Fibroblast of mammary gland (primary cell): Measurements from ENCODE around the gene ST3GAL4.

Experiments used
- DNase-seq: peaks from one replicate; pipeline ENCODE4 v3.0.0-alpha.2; 2010; ENCODE audit warnings: low read depth
- H3K4me3 ChIP-seq: 2 replicates; pipeline ENCODE4 v1.5.1; 2011; ENCODE audit warnings: low read depth, mild to moderate bottlenecking, low read length, moderate library complexity; ENCODE audit not compliant: control insufficient read depth
- CTCF ChIP-seq: conservative IDR thresholded peaks from 2 replicates; pipeline ENCODE4 v1.5.1; 2011; ENCODE audit warnings: low read depth, low read length, inconsistent platforms; ENCODE audit not compliant: control insufficient read depth, insufficient read depth

The ST3GAL4 gene

DNA sequence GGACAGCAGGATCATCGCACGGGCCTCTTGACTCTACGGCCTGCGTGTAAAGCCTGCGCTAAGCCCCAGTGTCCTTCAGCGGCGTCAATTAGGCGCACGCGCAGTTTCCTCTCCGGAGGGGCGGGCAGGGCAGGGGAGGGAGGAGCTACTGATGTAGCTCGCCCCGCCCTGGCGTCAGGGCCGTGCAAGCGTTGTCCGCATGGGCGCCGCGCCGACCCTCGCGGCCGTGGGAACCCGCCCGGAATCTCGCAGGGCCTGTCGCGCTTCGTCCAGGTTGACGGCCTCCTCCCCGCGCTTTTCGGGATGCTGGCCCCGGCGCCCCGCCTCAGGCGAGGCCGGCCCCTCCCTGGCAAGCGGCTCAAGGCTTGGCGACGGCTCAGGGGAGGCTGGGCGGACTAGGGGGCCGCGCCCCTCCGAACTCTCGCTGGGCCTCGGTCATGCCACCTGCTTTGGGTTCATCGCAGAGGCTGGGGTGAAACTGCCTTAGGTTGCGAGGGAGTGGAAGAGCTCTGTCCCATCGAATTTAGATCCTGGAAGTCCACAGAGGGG is 61.1 kb downstream of the ST3GAL4 start:
- H3K4me3 ChIP-seq: peak overlapping the region; percentile 34
- peak; percentile 74 for DNase-seq
- no peak for TF ChIP-seq CTCF

GRCh38 chr11:126417091-126417862 is 61.8 kb downstream of the ST3GAL4 start:
- DNase-seq: no peak
- peak overlapping the region; percentile 34 for H3K4me3 ChIP-seq
- no peak for TF ChIP-seq CTCF

GRCh38 chr11:126418887-126419286 is 63.4 kb downstream of the ST3GAL4 start:
- no peak for TF ChIP-seq CTCF
- no peak overlapping the region for H3K4me3 ChIP-seq
- DNase-seq: no peak

DNA sequence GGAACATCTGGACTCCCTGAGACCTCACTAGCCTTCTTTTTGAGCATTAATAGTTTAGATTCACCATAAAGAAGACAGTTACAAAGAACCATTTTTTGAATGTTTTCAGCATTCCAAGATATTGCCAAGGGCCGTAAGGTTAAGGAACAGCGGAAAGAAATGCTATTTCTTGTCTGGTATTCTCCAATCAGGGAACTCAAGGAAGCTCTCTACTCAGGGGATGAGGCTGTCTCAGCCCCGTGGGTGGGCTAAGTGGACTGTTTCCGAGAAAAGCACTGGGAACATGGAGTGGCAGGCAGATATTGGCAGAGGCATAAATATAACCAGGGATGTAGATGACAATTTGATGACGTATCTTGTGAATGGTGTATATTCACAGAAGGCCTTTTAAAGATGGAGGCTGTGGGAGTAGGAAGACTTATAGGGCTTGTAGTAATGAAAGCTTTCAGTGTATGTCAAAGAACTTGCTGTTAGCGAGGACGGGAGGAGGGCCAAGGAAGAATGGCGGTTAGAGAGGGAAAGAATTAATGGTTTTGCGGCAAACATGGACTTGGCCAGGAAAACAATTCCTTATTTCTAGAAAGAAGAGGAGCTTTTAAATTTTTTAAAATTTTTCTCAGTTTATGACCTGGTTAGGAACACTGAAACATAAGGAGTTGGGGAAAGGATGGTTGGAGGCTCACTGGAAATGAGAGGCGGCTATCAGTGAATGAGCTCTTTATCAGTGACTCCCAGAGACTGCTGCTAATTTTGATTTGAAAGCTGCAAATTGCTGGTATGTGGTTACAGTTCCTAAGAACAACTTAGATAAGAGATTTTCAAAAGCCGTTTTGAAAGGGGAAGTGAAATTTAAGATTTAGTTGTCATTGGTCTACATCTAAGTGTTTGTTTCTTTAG is 64.6 kb downstream of the ST3GAL4 start:
- peak; percentile 38 for DNase-seq
- TF ChIP-seq CTCF: no peak
- no peak overlapping the region for H3K4me3 ChIP-seq

DNA sequence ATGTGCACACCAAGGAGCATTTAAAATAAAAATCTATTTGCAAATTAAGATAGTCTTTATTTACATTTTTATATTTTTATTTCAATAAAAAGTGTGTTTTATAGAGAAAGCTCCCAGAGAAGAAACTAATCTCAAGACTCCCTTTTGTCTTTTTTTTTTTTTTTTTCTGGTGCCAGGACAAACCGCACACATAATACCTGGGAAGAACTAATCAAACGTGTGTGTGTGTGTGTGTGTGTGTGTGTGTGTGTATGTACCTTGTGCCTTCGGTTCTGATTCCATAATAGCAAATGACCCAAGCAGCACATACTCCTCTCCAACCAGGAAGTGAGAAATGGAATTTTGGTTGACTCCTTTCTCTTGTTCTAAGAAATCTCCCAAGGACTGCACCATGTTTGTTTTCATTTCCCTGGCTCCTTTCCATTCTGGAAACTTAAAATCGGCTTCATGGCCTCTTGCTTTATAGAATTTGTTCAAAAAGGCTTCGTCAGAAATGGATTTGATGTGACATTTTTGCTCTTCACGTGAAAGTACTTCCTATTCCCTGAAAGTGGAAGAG is 65.3 kb downstream of the ST3GAL4 start:
- TF ChIP-seq CTCF: no peak
- no peak for DNase-seq
- H3K4me3 ChIP-seq: no peak overlapping the region

DNA sequence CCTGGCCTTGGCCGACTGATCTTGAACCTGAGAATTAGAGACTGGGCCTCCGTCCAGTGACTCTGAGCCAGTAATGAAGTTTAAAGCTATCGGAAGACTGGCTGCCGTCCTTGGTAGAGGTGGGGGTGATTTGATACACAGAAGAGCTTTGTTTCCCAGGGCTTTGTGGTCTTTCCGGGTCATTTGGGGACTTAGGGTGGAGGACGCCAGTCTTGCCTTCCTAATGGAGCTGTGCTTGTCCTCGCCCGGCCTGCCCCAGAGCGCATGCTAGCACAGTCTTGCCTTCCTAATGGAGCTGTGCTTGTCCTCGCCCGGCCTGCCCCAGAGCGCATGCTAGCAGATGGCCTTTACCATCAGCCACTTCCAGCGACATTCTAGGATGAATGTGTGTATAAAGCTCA is 65.8 kb downstream of the ST3GAL4 start:
- DNase-seq: no peak
- no peak for TF ChIP-seq CTCF
- no peak overlapping the region for H3K4me3 ChIP-seq
